ENCODE data around the gene MAGEE2.
"Not testable (repeated sequence)": the region's sequence is repeated elsewhere in the genome, so short reads cannot be mapped to it uniquely, and the experiment has no call there.

Gene MAGEE2

DNA sequence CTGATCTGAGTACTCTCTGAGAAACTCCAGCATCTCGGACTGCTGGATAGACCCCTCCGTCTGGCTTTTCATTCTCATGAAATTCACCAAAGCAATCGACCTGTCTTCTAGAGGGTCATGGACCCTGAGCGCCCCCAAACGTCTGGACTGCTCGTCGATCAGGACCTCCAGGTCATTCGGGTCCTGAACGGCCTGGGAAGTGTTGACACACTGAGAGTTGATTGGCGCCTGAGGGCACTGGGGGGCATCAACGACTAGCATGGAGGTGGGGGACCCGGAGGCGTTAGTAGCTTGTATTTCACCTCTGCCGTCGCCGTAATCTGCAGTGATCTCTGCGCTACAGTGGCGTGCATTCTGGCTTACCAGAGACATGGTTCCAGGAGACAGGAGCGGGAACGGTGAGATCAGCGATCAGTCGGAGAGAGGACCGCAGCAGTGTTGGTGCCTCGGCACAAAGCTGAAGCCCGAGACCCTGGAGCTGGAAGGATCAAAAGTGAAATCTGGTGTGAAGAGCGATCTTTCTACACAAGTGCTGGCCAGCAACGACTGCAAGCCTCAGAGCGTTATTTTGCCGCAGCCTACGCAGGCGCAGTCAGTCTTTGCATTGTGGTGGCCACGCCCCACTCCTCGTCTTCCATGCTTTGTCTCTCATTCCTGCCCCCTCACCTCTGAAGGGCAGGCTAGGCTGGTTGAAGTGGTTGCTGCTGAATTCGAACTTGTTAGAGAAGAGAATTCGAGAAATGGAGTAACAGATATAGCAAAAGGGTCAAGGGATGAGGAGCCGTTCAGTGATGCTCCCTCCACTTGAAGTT is at the start of gene MAGEE2:
Gene MAGEE2 (minus strand): TSS at position 575 of the 812 bp plus-strand sequence. CDS start 203 bp downstream, at position 372.
- peak; percentile 16 for DNase-seq

DNA sequence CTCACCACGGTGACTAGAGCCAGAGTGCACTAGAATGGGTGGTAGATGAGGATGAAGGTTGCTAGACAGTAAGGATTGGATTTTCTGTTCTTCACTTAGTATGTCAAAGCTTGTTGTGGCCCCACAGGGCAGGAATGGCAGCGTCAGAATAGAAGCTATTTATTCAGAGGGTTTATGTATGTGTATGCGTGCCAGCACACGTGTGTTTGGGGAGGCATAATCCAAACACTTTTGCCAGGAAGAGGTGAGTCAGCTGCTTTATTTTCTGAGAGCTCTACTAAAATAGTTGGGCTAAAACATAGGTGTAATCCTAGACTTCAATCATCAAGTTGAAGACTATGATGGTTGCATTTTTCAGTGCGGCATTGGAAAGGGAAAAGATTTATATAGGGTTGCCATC is 1.2 kb upstream of the MAGEE2 start:
- DNase-seq = no peak

DNA sequence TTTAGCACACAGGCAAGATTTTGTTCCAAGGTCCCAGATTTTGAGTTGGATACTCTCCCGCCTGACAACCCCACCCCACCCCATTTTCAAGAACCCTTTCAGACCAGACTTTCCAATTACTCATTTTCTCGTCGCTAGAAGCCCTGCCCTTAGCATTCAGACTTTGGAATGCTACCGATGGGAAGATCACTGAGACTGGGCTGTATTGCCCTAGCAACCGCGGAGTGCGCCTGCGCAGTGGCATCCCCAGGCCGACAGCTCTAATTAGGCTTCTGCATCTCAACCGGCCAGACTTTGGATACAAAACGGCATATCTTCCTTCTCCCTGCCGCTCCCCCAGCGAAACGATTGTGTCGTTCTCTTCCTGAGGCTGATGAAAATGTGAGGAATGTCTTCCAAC is 3.4 kb downstream of the MAGEE2 start:
- DNase-seq = no peak

GRCh38 chrX:75768063-75768462 is 17.0 kb downstream of the MAGEE2 start:
- not testable (repeated sequence) for DNase-seq

DNA sequence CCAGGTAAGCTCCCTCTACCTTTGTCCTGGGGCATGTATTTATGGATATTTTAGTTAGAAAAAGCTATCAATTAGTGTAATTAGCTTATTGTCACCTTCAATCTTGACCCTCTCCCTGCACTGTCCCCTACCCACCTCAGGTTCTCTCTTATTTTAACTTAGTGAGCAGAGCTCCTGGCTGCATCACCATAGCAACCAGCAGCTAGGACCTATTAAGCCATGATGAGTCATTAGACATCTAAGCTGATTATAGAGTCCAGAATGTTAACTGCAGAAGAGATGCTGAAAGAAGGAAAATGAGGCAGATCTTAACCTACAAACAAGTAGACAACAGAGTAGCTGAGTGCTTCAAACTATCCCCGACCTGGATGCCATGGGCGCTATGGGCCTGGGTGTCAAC is 36.6 kb downstream of the MAGEE2 start:
- DNase-seq = no peak

GRCh38 chrX:75746891-75747639 is 38.0 kb downstream of the MAGEE2 start:
- DNase-seq = peak; percentile 37

All from activated naive CD4-positive, alpha-beta T cell treated with Interleukin-2 at 50 U/mL for 16 hours (primary cell).